Ovary (tissue), 3 donors: ENCODE data around the gene FGD5.

Experiments used
- POLR2A ChIP-seq: fragments of 450-650 bp; IDR thresholded peaks from one replicate; pipeline ENCODE4 v1.6.1; 2017; ENCODE audit warnings: antibody characterized with exemption, mild to moderate bottlenecking, moderate library complexity
- TF ChIP-seq, protein P1 (sequence below), 3 donors: fragments of 450-650 bp in 2 of 3; fragments of 200-600 bp in 1 of 3; IDR thresholded peaks; one replicate each; pipeline versions ENCODE4 v1.5.1 to v1.8.0; 2016 to 2022; ENCODE audit warnings: antibody characterized with exemption in 3 of 3, mild to moderate bottlenecking in 1 of 3
- donor health status: DM: no; HTN: no; CAD: no.

DNA sequence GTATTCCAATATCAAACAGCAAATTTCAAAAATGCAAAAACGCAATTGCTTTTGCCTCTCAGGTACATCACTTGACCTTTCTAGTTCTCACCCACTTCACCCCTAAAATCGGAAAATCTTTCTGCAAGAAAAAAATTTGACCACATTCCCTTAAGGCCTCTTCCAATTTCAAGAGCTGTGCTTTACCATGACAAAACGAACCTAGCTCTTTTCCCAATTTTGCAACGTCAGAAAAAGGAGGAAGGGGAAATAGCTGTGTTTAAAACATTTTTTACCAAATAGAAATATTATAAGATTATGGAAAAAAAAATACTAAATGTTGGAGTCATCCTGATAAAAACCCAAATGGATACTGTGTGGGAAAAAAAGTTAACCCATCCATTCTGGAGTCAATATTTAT lies 127.5 kb downstream of the FGD5 start:
- TF ChIP-seq, protein P1, sequence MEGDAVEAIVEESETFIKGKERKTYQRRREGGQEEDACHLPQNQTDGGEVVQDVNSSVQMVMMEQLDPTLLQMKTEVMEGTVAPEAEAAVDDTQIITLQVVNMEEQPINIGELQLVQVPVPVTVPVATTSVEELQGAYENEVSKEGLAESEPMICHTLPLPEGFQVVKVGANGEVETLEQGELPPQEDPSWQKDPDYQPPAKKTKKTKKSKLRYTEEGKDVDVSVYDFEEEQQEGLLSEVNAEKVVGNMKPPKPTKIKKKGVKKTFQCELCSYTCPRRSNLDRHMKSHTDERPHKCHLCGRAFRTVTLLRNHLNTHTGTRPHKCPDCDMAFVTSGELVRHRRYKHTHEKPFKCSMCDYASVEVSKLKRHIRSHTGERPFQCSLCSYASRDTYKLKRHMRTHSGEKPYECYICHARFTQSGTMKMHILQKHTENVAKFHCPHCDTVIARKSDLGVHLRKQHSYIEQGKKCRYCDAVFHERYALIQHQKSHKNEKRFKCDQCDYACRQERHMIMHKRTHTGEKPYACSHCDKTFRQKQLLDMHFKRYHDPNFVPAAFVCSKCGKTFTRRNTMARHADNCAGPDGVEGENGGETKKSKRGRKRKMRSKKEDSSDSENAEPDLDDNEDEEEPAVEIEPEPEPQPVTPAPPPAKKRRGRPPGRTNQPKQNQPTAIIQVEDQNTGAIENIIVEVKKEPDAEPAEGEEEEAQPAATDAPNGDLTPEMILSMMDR (IDR thresholded peaks at IDR 0.05), result no peak
- no peak for TF ChIP-seq POLR2A
